Measurements from ENCODE around the gene RPL13. TPM values are rescaled to one million over a fixed set of nuclear protein-coding genes. Genes with fewer than 3 reads are reported as not detected.

RPL13 gene
- total RNA-seq, 1 experiment from 2014 or later = 2,157 TPM

- H3K9me3 Mint-ChIP-seq = no peaks in the 10 kb centered on the region; a peak in 1 of 5 replicates
- peaks cover 13 to 74% (median 71%) of the 10 kb centered on the region in 3 experiments for H3K36me3 Mint-ChIP-seq (ENCODE audit: insufficient read depth in 1 of 3, low read depth in 3 of 3)
- H3K27me3 Mint-ChIP-seq (ENCODE audit: low read depth) = no peaks in the 10 kb centered on the region
- Histone ChIP-seq H3K79me2 (ENCODE audit: insufficient read depth, low read length) (no peaks in the 10 kb centered on the region), H3K4me1 (ENCODE audit: insufficient read depth, low read length) (no peaks in the 10 kb centered on the region), H4K8ac (replicated peaks; ENCODE audit: insufficient read length, low read depth, low read length) (no peak overlapping the region), H3K56ac (ENCODE audit: insufficient read length, low read depth, low read length) (no peak overlapping the region), H3K4ac (ENCODE audit: low read depth, low read length) (no peak overlapping the region), H2AFZ (ENCODE audit: low read length) (no peak overlapping the region), H2BK15ac (ENCODE audit: low read depth, low read length) (no peak overlapping the region), H3K18ac (ENCODE audit: insufficient read length, low read depth, low read length) (no peak overlapping the region), H2BK120ac (ENCODE audit: low read depth, low read length, poor library complexity, severe bottlenecking) (no peak overlapping the region), H2BK12ac (ENCODE audit: insufficient read length, low read depth, low read length) (no peak overlapping the region), H3K9me3 (ENCODE audit: control insufficient read depth, low read depth, low read length) (no peaks in the 10 kb centered on the region), H4K91ac (ENCODE audit: insufficient read length, low read depth, low read length) (no peak overlapping the region), H2BK5ac (ENCODE audit: insufficient read length, low read length) (no peak overlapping the region), H3K14ac (ENCODE audit: insufficient read depth, low read length) (no peak overlapping the region), H3K27me3 (ENCODE audit: insufficient read depth, low read length) (no peaks in the 10 kb centered on the region), H3K27ac (ENCODE audit: insufficient read length, low read depth, low read length) (no peak overlapping the region), H4K20me1 (ENCODE audit: control insufficient read depth, insufficient read depth, insufficient read length) (no peaks in the 10 kb centered on the region), H3T11ph (ENCODE audit: low read length) (no peak overlapping the region), H3K4me2 (ENCODE audit: insufficient read depth, insufficient read length, low read length) (no peak overlapping the region), H3K23ac (ENCODE audit: insufficient read length, low read depth, low read length) (no peak overlapping the region), H3K79me1 (ENCODE audit: insufficient read depth, low read depth, low read length, poor library complexity, severe bottlenecking) (no peaks in the 10 kb centered on the region), H3K9ac (ENCODE audit: extremely low read depth, insufficient read length, low read length) (no peak overlapping the region), H2AK5ac (ENCODE audit: insufficient read length, low read length) (no peak overlapping the region), H4K5ac (ENCODE audit: insufficient read length, low read depth, low read length) (no peak overlapping the region), H3K23me2 (ENCODE audit: insufficient read length, low read depth, low read length, poor library complexity, severe bottlenecking) (no peaks in the 10 kb centered on the region), H2BK20ac (ENCODE audit: low read depth, low read length, poor library complexity, severe bottlenecking) (no peak overlapping the region)
- H3K4me1 Mint-ChIP-seq = peaks cover 0 to under 1% of the 10 kb centered on the region in 2 experiments; a peak in 2 of 4 replicates
- TF ChIP-seq CTCF (conservative IDR thresholded peaks at IDR 0.05) = no peak
- H3K4me3 Mint-ChIP-seq = no peak overlapping the region
- WGBS (ENCODE audit: extremely low coverage, insufficient read length, low lambda C conversion rate) = no CpG with 5 or more reads among the region's 12 CpGs
- DNase-seq = no peak
- peak overlapping the region in 1 of 3 experiments; percentile 15; a peak in 2 of 7 replicates for H3K27ac Mint-ChIP-seq
Measured at GRCh38 chr16:89554343-89554742, 6.1 kb upstream of the RPL13 start.
